Transverse colon (tissue), 4 donors: Measurements from ENCODE around the gene DDRGK1. TPM values are rescaled to one million over a fixed set of nuclear protein-coding genes. Genes with fewer than 3 reads are reported as not detected.

Experiments
- DNase-seq: peaks from one replicate; pipeline ENCODE4 v3.0.0-alpha.2; 2019
- H3K27ac ChIP-seq, 4 donors: fragments of 200-600 bp; sonication (generic); 2 replicates each; pipeline ENCODE4 v1.5.1; 2016 to 2018; ENCODE audit warnings: inconsistent platforms in 4 of 4
- H3K27me3 ChIP-seq: fragments of 200-600 bp; sonication (generic); 2 replicates; pipeline ENCODE4 v1.5.1; 2017; ENCODE audit warnings: inconsistent platforms
- H3K36me3 ChIP-seq, 4 donors: fragments of 200-600 bp; sonication (generic); 2 replicates each; pipeline ENCODE4 v1.5.1; 2017 to 2019; ENCODE audit warnings: inconsistent platforms in 4 of 4
- H3K4me1 ChIP-seq, 4 donors: fragments of 200-600 bp; sonication (generic); 2 replicates each; pipeline ENCODE4 v1.5.1; 2017 to 2020; ENCODE audit warnings: inconsistent platforms in 4 of 4
- H3K4me3 ChIP-seq, 4 donors: fragments of 200-600 bp; sonication (generic); 1 replicate in 1 of 4; 2 replicates in 3 of 4; pipeline versions ENCODE4 v1.5.1 to v1.6.1; 2017 to 2019; ENCODE audit warnings: inconsistent platforms in 4 of 4
- H3K9me3 ChIP-seq, 2 donors: fragments of 200-600 bp; sonication (generic); 2 replicates each; pipeline ENCODE4 v1.5.1; 2017 to 2019; ENCODE audit warnings: inconsistent platforms in 2 of 2
- EP300 ChIP-seq: sonication (generic); formaldehyde crosslinking; IDR thresholded peaks from one replicate; pipeline ENCODE4 v1.6.1; 2017; ENCODE audit warnings: antibody characterized with exemption, low read depth
- POLR2A ChIP-seq: fragments of 450-650 bp; IDR thresholded peaks from one replicate; pipeline ENCODE4 v1.6.1; 2016; ENCODE audit warnings: antibody characterized with exemption, mild to moderate bottlenecking, moderate library complexity
- POLR2AphosphoS5 ChIP-seq, 3 donors: sonication (generic); formaldehyde crosslinking; IDR thresholded peaks; one replicate each; pipeline ENCODE4 v1.6.1; 2016; ENCODE audit warnings: antibody characterized with exemption in 3 of 3
- WGBS, 2 donors: methylation state at CpG; one replicate each; pipeline ENCODE4 v1.1.5; 2018; ENCODE audit warnings: low coverage in 1 of 2; 5-methylcytosine and 5-hydroxymethylcytosine counted together
- in situ Hi-C, 4 donors: fragments of 200-750 bp; cut with MboI; loops; one replicate each; pipeline versions ENCODE4 v1.15.0 to v1.15.1; 2017; ENCODE audit warnings: low sequenced_read_pairs in 3 of 4, low pct_ligation_motif_present in 1 of 4, low pct_unique_long_range_greater_than_20kb in 1 of 4
- intact Hi-C: fragments of 100-400 bp; cut with DNase I; formaldehyde crosslinking; loops from one replicate; pipeline ENCODE4 v1.15.1; 2023; ENCODE audit warnings: low total_unique reads
- total RNA-seq, 4 donors: library from RNA; depleted of rRNA; stranded (reverse); fragments of >200 nt; gene quantifications; one replicate each; pipeline ENCODE4 v1.1.0, GENCODE V29; 2016
- TF ChIP-seq, protein P1 (sequence below), 5 experiments: fragments of 200-600 bp in 3 of 5; fragments of 450-650 bp in 2 of 5; sonication (generic) in 3 of 5; IDR thresholded peaks; 1 replicate in 2 of 5; 2 replicates in 3 of 5; pipeline ENCODE4 v1.5.1; 2016 to 2017; ENCODE audit warnings: antibody characterized with exemption in 5 of 5, inconsistent platforms in 3 of 5, mild to moderate bottlenecking in 2 of 5, moderate library complexity in 1 of 5

Gene DDRGK1
- total RNA-seq, 4 donors from 2014 or later: 47.0 to 85.6 (median 80.4) TPM

- DNase-seq: no peak
- Histone ChIP-seq H3K36me3 (no peaks in the 10 kb centered on the region), H3K9me3 (no peaks in the 10 kb centered on the region), H3K27ac (no peak overlapping the region), H3K27me3 (no peaks in the 10 kb centered on the region), H3K4me3 (no peak overlapping the region), H3K4me1 (peaks cover 0 to 10% (median 0%) of the 10 kb centered on the region in 4 donors)
- in situ Hi-C loops: no loop called here
- WGBS, 2 donors: 44 to 46% methylated on average over 2 to 5 of the region's 5 CpGs
- intact Hi-C loops: no loop called here
- TF ChIP-seq, protein P1, sequence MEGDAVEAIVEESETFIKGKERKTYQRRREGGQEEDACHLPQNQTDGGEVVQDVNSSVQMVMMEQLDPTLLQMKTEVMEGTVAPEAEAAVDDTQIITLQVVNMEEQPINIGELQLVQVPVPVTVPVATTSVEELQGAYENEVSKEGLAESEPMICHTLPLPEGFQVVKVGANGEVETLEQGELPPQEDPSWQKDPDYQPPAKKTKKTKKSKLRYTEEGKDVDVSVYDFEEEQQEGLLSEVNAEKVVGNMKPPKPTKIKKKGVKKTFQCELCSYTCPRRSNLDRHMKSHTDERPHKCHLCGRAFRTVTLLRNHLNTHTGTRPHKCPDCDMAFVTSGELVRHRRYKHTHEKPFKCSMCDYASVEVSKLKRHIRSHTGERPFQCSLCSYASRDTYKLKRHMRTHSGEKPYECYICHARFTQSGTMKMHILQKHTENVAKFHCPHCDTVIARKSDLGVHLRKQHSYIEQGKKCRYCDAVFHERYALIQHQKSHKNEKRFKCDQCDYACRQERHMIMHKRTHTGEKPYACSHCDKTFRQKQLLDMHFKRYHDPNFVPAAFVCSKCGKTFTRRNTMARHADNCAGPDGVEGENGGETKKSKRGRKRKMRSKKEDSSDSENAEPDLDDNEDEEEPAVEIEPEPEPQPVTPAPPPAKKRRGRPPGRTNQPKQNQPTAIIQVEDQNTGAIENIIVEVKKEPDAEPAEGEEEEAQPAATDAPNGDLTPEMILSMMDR (IDR thresholded peaks at IDR 0.05): no peak
- TF ChIP-seq POLR2A (no peak), EP300 (no peak), POLR2AphosphoS5 (IDR thresholded peaks at IDR 0.05) (no peak)
Observed at GRCh38 chr20:3181270-3181669, 23.2 kb downstream of the DDRGK1 start.

- H3K4me3 ChIP-seq: no peak overlapping the region
- WGBS, 2 donors: 65 to 68% methylated on average over 2 to 4 of the region's 4 CpGs
- H3K36me3 ChIP-seq: no peaks in the 10 kb centered on the region
- H3K4me1 ChIP-seq: peaks cover 0 to 10% (median 0%) of the 10 kb centered on the region in 4 donors
- H3K9me3 ChIP-seq: no peaks in the 10 kb centered on the region
- peaks cover 6% of the 10 kb centered on the region for H3K27me3 ChIP-seq
- DNase-seq: no peak
- intact Hi-C loops (no loop called here), in situ Hi-C loops (no loop called here)
- TF ChIP-seq, protein P1 (IDR thresholded peaks at IDR 0.05): no peak
- no peak for TF ChIP-seq POLR2AphosphoS5 (IDR thresholded peaks at IDR 0.05)
- TF ChIP-seq EP300: no peak
- no peak for TF ChIP-seq POLR2A
- no peak overlapping the region for H3K27ac ChIP-seq
Observed at GRCh38 chr20:3180319-3180718, 24.2 kb downstream of the DDRGK1 start.

DNA sequence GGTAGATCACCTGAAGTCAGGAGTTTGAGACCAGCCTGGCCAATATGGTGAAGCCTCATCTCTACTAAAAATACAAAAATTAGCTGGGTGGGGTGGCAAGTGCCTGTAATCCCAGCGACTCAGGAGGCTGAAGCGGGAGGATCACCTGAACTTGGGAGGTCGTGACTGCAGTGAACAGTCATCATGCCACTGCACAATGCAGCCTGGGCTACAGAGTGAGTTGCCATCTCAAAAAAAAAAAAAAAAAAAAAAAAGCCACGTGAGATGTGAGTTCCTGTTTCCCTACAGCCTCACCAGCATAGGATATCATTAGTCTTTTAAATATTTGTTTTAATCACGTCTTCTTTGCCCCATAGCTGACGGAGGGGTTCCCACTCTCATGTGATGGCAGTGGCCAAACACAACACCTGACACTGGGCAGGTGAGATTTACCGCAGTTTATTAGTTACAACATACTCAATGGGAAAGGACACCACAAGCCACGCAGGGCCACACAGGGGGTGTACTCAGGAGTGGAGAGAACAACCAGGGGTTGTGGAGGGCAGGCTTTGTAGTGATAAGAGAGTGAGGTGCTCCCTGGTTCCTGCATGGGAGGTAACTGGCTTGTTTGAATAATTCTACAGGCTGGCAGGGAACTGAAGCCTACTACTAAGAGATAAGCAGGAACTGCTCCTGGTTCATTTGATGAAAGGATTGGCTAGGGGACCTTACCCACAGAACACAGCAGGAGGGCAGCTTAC is 26.6 kb downstream of the DDRGK1 start:
- Histone ChIP-seq H3K4me3 (no peak overlapping the region), H3K27ac (no peak overlapping the region), H3K4me1 (peaks cover 0 to 28% (median 10%) of the 10 kb centered on the region in 4 donors), H3K27me3 (peaks cover 23% of the 10 kb centered on the region), H3K36me3 (no peaks in the 10 kb centered on the region), H3K9me3 (no peaks in the 10 kb centered on the region)
- no peak for TF ChIP-seq POLR2AphosphoS5 (IDR thresholded peaks at IDR 0.05)
- intact Hi-C loops (no loop called here), in situ Hi-C loops (no loop called here)
- 64 to 73% methylated on average over 4 to 8 of the region's 8 CpGs for WGBS, 2 donors
- DNase-seq: no peak

DNA sequence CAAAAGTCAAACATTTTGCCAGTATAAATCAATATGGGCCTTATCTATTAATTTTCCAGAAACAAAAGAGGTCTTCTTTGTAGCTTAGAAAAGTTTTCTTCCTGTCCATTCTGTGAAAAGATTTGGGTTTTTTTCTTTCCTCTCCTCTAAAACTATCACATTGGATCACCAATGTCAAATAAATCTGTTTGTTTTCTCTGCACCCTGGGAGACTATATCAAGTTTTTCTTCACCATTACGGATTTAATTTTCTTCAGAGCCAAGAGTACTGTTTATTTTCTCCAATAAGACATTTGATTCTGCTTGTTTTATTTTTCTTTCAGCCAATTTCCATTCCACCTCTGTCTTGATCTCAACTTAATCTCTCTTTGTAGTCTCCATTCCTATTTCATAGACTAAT is 29.2 kb downstream of the DDRGK1 start:
- TF ChIP-seq POLR2AphosphoS5 (IDR thresholded peaks at IDR 0.05) (no peak), EP300 (no peak), POLR2A (no peak)
- TF ChIP-seq, protein P1 (IDR thresholded peaks at IDR 0.05): no peak
- 62 to 65% methylated on average over 1 of the region's 1 CpG for WGBS, 2 donors
- DNase-seq: no peak
- no peak overlapping the region for H3K27ac ChIP-seq
- H3K4me3 ChIP-seq: no peak overlapping the region
- H3K36me3 ChIP-seq: no peaks in the 10 kb centered on the region
- peaks cover 6 to 23% (median 15%) of the 10 kb centered on the region in 4 donors for H3K4me1 ChIP-seq
- H3K27me3 ChIP-seq: peaks cover 31% of the 10 kb centered on the region
- intact Hi-C loops (no loop called here), in situ Hi-C loops (no loop called here)
- H3K9me3 ChIP-seq: no peaks in the 10 kb centered on the region
